ENCODE results near the gene HEXB. TPM values are rescaled to one million over a fixed set of nuclear protein-coding genes. Genes with fewer than 3 reads are reported as not detected.

Gene HEXB
- total and polyA plus RNA-seq, 2 of the 8 experiments (the other 6 are each of a cell fraction or from before 2014, with no cell fraction given), result 39.7 to 69.2 TPM

GRCh38 chr5:74648835-74649293 is 36.2 kb upstream of the HEXB start:
- Histone ChIP-seq H3K79me2 (ENCODE audit: control insufficient read depth in 1 of 2, insufficient read depth in 2 of 2, low read length in 2 of 2) (no peaks in the 10 kb centered on the region), H3K18ac (ENCODE audit: extremely low read depth, low read length) (no peak overlapping the region), H2BK20ac (ENCODE audit: low read length) (no peak overlapping the region), H2AK5ac (ENCODE audit: low read depth, low read length) (no peak overlapping the region), H3K14ac (ENCODE audit: insufficient read length) (no peak overlapping the region), H3K4me1 (replicated peaks in 1 of 4; ENCODE audit: control insufficient read depth in 3 of 4, insufficient read depth in 4 of 4, low read length in 3 of 4) (peaks cover 0 to 2% (median 0%) of the 10 kb centered on the region in 4 experiments; a peak in 1 of 7 replicates), H3K56ac (replicated peaks; ENCODE audit: insufficient read length, low read depth, low read length) (no peak overlapping the region), H3K4me2 (ENCODE audit: insufficient read depth in 1 of 2, low read depth in 2 of 2, low read length in 2 of 2) (no peak overlapping the region), H3K9ac (replicated peaks in 1 of 4; ENCODE audit: extremely low read depth in 1 of 4, low read depth in 3 of 4, low read length in 3 of 4) (no peak overlapping the region), H2BK15ac (ENCODE audit: low read length) (no peak overlapping the region), H4K91ac (replicated peaks; ENCODE audit: insufficient read length, low read length) (no peak overlapping the region), H3K36me3 (ENCODE audit: control insufficient read depth in 2 of 4, insufficient read depth in 4 of 4, low read length in 3 of 4) (no peaks in the 10 kb centered on the region), H3K9me3 (ENCODE audit: insufficient read depth in 2 of 2, low read depth in 1 of 2, low read length in 1 of 2) (no peaks in the 10 kb centered on the region), H3K27ac (ENCODE audit: low read depth, low read length) (no peak overlapping the region), H2BK12ac (ENCODE audit: low read depth, low read length) (no peak overlapping the region), H3K79me1 (ENCODE audit: low read depth, low read length) (no peaks in the 10 kb centered on the region), H4K20me1 (replicated peaks in 1 of 2; ENCODE audit: control insufficient read depth in 1 of 2, insufficient read depth in 2 of 2, low read length in 2 of 2) (no peaks in the 10 kb centered on the region), H3K23ac (ENCODE audit: insufficient read length) (no peak overlapping the region), H3K23me2 (ENCODE audit: low read depth, low read length) (no peaks in the 10 kb centered on the region), H2BK5ac (ENCODE audit: low read depth, low read length) (no peak overlapping the region), H3K4me3 (ENCODE audit: extremely low read depth in 1 of 4, insufficient read depth in 2 of 4, low read depth in 3 of 4, low read length in 4 of 4) (no peak overlapping the region), H3K27me3 (replicated peaks in 1 of 4; ENCODE audit: control insufficient read depth in 3 of 4, extremely low read depth in 1 of 4, insufficient read depth in 3 of 4, low read length in 3 of 4) (no peaks in the 10 kb centered on the region), H4K5ac (ENCODE audit: insufficient read length, low read depth, low read length) (no peak overlapping the region), H2AFZ (ENCODE audit: low read length) (peak overlapping the region; percentile 85; the same call in 1 of the 2 replicates), H4K8ac (ENCODE audit: extremely low read depth, insufficient read depth, low read length) (no peak overlapping the region), H2BK120ac (replicated peaks; ENCODE audit: low read depth, low read length) (no peak overlapping the region), H3K4ac (replicated peaks; ENCODE audit: insufficient read length, low read depth, low read length) (no peak overlapping the region)
- no peak for DNase-seq (ENCODE audit: low read depth in 1 of 2, low spot score in 2 of 2)
- CTCF ChIA-PET (ENCODE audit: partially characterized antibody), result interaction anchor here (0.7 to 2.6 kb wide), 31 partner anchors 9 to 747 kb away, joined by 3 to 17 read pairs (median 4); no protein-coding TSS in a partner anchor
- WGBS, 2 experiments (ENCODE audit: extremely low coverage in 1 of 2, insufficient coverage in 1 of 2, insufficient read length in 1 of 2, insufficient replicate concordance in 2 of 2, low coverage in 1 of 2, low lambda C conversion rate in 2 of 2, missing lambda C conversion rate in 1 of 2), result 27% methylated on average over 6 of the region's 6 CpGs; no CpG with 5 or more reads in 1 of the 2 experiments
- peak; percentile 95 for FAIRE-seq
- peak; percentile 95 for TF ChIP-seq RAD21 (IDR thresholded peaks at IDR 0.05 in 1 of 2, conservative IDR thresholded peaks at IDR 0.05 in 1 of 2; ENCODE audit: low read depth in 2 of 2, low read length in 2 of 2)
- TF ChIP-seq GABPA (IDR thresholded peaks at IDR 0.05; ENCODE audit: borderline replicate concordance, insufficient read depth, low read length), result no peak
- TF ChIP-seq POLR2A (IDR thresholded peaks at IDR 0.05; ENCODE audit: control extremely low read depth in 1 of 2, low read depth in 2 of 2, low read length in 2 of 2), result no peak
- TF ChIP-seq CTCF (IDR thresholded peaks at IDR 0.05; ENCODE audit: control extremely low read depth in 1 of 3, insufficient read depth in 1 of 3, low read depth in 1 of 3, low read length in 3 of 3), result peak in 2 of 3 experiments; percentile 68 to 70; a peak in 3 of 4 replicates
- POLR2A ChIA-PET (ENCODE audit: partially characterized antibody), result interaction anchor here (1.4 kb wide), 1 partner anchor 9 kb away, joined by 4 read pairs; the partner anchor contains the start of gene ENC1
